ENCODE data around the gene WDR49. TPM values are rescaled to one million over a fixed set of nuclear protein-coding genes. Genes with fewer than 3 reads are reported as not detected.

WDR49 gene
- total RNA-seq, 2 experiments from 2014 or later: 0.42 to 1.1 TPM

GRCh38 chr3:167480748-167481147 is 173.0 kb downstream of the WDR49 start:
- Mint-ChIP-seq H3K9me3 (peaks cover 6% of the 10 kb centered on the region), H3K36me3 (ENCODE audit: low read depth) (no peaks in the 10 kb centered on the region), H3K4me3 (no peak overlapping the region), H3K4me1 (ENCODE audit: low read depth) (no peaks in the 10 kb centered on the region), H3K27ac (no peak overlapping the region), H3K27me3 (no peaks in the 10 kb centered on the region)
- ChIA-PET CTCF (no interaction called here), POLR2A (no interaction called here)
- no peak for ATAC-seq (ENCODE audit: poor library complexity)
- intact Hi-C loops (cut with DNase I, micrococcal nuclease): no loop called here
- Histone ChIP-seq H3K4me3 (ENCODE audit: low read length) (no peak overlapping the region), H3K27ac (ENCODE audit: low read depth in 1 of 2, low read length in 2 of 2) (no peak overlapping the region), H3K9me3 (ENCODE audit: control insufficient read depth in 1 of 2, insufficient read depth in 1 of 2, low read length in 2 of 2) (no peaks in the 10 kb centered on the region), H3K36me3 (ENCODE audit: insufficient read depth, low read length) (no peaks in the 10 kb centered on the region), H3K4me1 (ENCODE audit: insufficient read depth, low read length) (no peaks in the 10 kb centered on the region), H3K27me3 (ENCODE audit: control insufficient read depth in 1 of 2, insufficient read depth in 2 of 2, low read length in 2 of 2) (no peaks in the 10 kb centered on the region)
- peak in 1 of 14 experiments; percentile 2 for DNase-seq
- TF ChIP-seq, protein P1, sequence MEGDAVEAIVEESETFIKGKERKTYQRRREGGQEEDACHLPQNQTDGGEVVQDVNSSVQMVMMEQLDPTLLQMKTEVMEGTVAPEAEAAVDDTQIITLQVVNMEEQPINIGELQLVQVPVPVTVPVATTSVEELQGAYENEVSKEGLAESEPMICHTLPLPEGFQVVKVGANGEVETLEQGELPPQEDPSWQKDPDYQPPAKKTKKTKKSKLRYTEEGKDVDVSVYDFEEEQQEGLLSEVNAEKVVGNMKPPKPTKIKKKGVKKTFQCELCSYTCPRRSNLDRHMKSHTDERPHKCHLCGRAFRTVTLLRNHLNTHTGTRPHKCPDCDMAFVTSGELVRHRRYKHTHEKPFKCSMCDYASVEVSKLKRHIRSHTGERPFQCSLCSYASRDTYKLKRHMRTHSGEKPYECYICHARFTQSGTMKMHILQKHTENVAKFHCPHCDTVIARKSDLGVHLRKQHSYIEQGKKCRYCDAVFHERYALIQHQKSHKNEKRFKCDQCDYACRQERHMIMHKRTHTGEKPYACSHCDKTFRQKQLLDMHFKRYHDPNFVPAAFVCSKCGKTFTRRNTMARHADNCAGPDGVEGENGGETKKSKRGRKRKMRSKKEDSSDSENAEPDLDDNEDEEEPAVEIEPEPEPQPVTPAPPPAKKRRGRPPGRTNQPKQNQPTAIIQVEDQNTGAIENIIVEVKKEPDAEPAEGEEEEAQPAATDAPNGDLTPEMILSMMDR (IDR thresholded peaks at IDR 0.05): no peak

DNA sequence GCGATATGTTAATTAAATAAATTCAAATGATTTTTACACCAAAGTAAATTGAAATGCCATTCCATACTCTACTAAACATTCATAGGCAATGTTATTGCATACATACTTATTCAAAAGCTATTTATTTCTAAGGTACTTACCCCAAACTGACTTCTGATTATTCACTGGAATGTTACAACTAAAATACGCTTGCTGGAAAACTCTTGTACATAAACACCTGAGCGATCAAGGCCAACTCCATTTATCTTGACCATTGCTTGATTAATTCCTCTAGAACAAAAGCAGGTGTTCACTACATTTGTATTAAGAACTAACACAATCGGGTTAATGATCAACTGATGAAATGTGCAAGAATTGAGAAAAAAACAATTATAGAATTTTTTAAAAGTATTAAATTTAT is 179.9 kb downstream of the WDR49 start, which contains the start of gene SERPINI2:
Gene SERPINI2, minus strand, starts transcription at position 180 of the 400 bp plus-strand sequence. CDS start 2,208 bp downstream, outside the sequence.
- H3K4me3 Mint-ChIP-seq: no peak within 1 kb of the TSS
- Histone ChIP-seq H3K4me1 (ENCODE audit: insufficient read depth, low read length) (no peaks in the 10 kb centered on the region), H3K4me3 (ENCODE audit: low read length) (no peak within 1 kb of the TSS), H3K27ac (ENCODE audit: low read depth in 1 of 2, low read length in 2 of 2) (no peak within 1 kb of the TSS), H3K9me3 (ENCODE audit: control insufficient read depth in 1 of 2, insufficient read depth in 1 of 2, low read length in 2 of 2) (no peaks in the 10 kb centered on the region), H3K27me3 (ENCODE audit: control insufficient read depth in 1 of 2, insufficient read depth in 2 of 2, low read length in 2 of 2) (no peaks in the 10 kb centered on the region), H3K36me3 (ENCODE audit: insufficient read depth, low read length) (no peaks in the 10 kb centered on the region)
- no peaks in the 10 kb centered on the region for H3K9me3 Mint-ChIP-seq
- intact Hi-C loops (cut with DNase I, micrococcal nuclease): no loop called here
- H3K4me1 Mint-ChIP-seq (ENCODE audit: low read depth): no peaks in the 10 kb centered on the region
- no peaks in the 10 kb centered on the region for H3K36me3 Mint-ChIP-seq (ENCODE audit: low read depth)
- TF ChIP-seq, protein P1 (IDR thresholded peaks at IDR 0.05): no peak
- DNase-seq: no peak
- CTCF ChIA-PET: no interaction called here
- ATAC-seq (ENCODE audit: poor library complexity): no peak
- POLR2A ChIA-PET: no interaction called here
- H3K27ac Mint-ChIP-seq: no peak within 1 kb of the TSS
- H3K27me3 Mint-ChIP-seq: no peaks in the 10 kb centered on the region

DNA sequence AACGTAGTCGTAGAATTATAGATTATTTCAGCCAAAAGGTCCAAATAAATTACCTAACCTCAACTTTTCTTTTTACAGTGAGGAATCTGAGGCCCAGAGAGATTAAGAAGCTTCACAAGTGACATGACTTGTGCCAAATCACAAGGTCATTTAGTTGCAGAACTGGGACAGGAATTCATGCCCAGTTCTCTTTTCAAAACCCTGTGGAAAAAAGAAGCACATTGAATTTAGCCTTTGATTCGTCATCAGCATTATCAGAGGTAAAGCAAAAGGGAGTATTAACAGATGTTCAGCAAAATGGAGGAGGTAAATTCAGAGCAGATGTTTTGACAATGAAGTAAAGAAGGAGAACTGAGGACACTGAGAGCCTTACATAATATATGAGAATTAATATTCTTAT is 184.4 kb downstream of the WDR49 start:
- no peaks in the 10 kb centered on the region for H3K27me3 Mint-ChIP-seq
- H3K36me3 Mint-ChIP-seq (ENCODE audit: low read depth): no peaks in the 10 kb centered on the region
- no peaks in the 10 kb centered on the region for H3K4me1 Mint-ChIP-seq (ENCODE audit: low read depth)
- Histone ChIP-seq H3K4me1 (ENCODE audit: insufficient read depth, low read length) (no peaks in the 10 kb centered on the region), H3K27me3 (ENCODE audit: control insufficient read depth in 1 of 2, insufficient read depth in 2 of 2, low read length in 2 of 2) (no peaks in the 10 kb centered on the region), H3K27ac (ENCODE audit: low read depth in 1 of 2, low read length in 2 of 2) (no peak overlapping the region), H3K4me3 (ENCODE audit: low read length) (no peak overlapping the region), H3K9me3 (ENCODE audit: control insufficient read depth in 1 of 2, insufficient read depth in 1 of 2, low read length in 2 of 2) (no peaks in the 10 kb centered on the region), H3K36me3 (ENCODE audit: insufficient read depth, low read length) (no peaks in the 10 kb centered on the region)
- no peaks in the 10 kb centered on the region for H3K9me3 Mint-ChIP-seq
- POLR2A ChIA-PET: no interaction called here
- H3K4me3 Mint-ChIP-seq: no peak overlapping the region
- H3K27ac Mint-ChIP-seq: no peak overlapping the region
- ATAC-seq (ENCODE audit: poor library complexity) (no peak), DNase-seq (no peak)
- CTCF ChIA-PET: no interaction called here
- intact Hi-C loops (cut with DNase I, micrococcal nuclease): no loop called here
- TF ChIP-seq, protein P1 (IDR thresholded peaks at IDR 0.05): no peak
